AG04449 (cell line): ENCODE data around the gene SLC17A7.

Source experiments
- CTCF ChIA-PET: fragments of 350-600 bp; formaldehyde crosslinking; extraction: SDS; loops from one replicate; lab custom pipeline; 2021; ENCODE audit warnings: antibody characterized with exemption; lab: Yijun Ruan, JAX
- POLR2A ChIA-PET: fragments of 400-600, 350-600 bp; formaldehyde crosslinking; extraction: SDS; loops from one replicate; lab custom pipeline; 2020; ENCODE audit warnings: antibody characterized with exemption, inconsistent platforms; lab: Yijun Ruan, JAX
- DNase-seq: peaks from one replicate; pipeline ENCODE4 v3.0.0-alpha.2; 2010; ENCODE audit warnings: low read depth, low spot score
- H3K4me3 ChIP-seq: 2 replicates; pipeline ENCODE4 v1.5.1; 2011; ENCODE audit warnings: low read depth, mild to moderate bottlenecking, control low read depth, low read length
- TF ChIP-seq, protein P1 (sequence below): IDR thresholded peaks from one replicate; pipeline ENCODE4 v1.5.1; 2011; ENCODE audit warnings: mild to moderate bottlenecking, moderate library complexity, low read length, control low read depth, inconsistent platforms; ENCODE audit not compliant: insufficient read depth; ENCODE audit errors: missing control alignments

Gene SLC17A7

DNA sequence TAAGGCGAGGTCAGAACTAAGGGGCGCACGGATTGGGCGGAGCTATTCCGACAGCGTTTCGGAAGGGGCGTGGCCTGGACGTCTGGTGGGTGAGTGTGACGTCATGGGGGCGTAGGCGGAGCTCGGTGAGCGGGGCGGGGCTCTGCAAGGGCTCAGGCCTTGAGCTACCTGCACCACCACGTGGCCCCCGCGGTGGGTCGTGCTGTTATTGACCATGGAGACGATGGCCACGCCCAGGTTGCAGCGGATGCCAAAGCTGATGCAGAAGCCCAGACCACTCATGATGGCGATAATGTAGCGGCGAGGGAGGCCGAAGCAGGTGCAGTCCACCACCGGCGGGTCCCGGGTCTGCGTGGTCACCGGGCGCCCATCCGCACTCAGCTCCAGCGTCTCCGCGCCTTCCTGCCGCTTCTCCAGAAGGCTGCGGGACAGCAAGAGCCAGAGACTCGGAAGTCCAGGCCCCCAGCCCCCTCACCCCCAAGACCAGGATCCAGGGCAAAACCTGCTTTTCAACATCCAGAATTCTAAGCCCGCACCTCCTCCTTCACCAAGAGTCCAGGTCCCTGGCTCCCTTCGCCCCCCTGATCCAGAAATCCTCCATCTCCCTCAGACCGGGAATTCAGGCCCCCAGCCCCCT lies 4.8 kb downstream of the SLC17A7 start:
- H3K4me3 ChIP-seq: no peak overlapping the region
- POLR2A ChIA-PET: no interaction called here
- no peak for DNase-seq
- TF ChIP-seq, protein P1, sequence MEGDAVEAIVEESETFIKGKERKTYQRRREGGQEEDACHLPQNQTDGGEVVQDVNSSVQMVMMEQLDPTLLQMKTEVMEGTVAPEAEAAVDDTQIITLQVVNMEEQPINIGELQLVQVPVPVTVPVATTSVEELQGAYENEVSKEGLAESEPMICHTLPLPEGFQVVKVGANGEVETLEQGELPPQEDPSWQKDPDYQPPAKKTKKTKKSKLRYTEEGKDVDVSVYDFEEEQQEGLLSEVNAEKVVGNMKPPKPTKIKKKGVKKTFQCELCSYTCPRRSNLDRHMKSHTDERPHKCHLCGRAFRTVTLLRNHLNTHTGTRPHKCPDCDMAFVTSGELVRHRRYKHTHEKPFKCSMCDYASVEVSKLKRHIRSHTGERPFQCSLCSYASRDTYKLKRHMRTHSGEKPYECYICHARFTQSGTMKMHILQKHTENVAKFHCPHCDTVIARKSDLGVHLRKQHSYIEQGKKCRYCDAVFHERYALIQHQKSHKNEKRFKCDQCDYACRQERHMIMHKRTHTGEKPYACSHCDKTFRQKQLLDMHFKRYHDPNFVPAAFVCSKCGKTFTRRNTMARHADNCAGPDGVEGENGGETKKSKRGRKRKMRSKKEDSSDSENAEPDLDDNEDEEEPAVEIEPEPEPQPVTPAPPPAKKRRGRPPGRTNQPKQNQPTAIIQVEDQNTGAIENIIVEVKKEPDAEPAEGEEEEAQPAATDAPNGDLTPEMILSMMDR: no peak
- CTCF ChIA-PET: interaction anchor here (0.9 to 2.1 kb wide), 3 partner anchors 9 to 45 kb away, joined by 3 to 9 read pairs (median 5); no protein-coding TSS in a partner anchor

GRCh38 chr19:49435670-49436069 lies 5.7 kb downstream of the SLC17A7 start:
- DNase-seq: no peak
- no peak overlapping the region for H3K4me3 ChIP-seq
- TF ChIP-seq, protein P1: no peak
- ChIA-PET POLR2A (no interaction called here), CTCF (interaction anchor here (1.7 to 2.1 kb wide), 2 partner anchors 9 to 15 kb away, joined by 3 to 9 read pairs; no protein-coding TSS in a partner anchor)

- no peak for DNase-seq
- TF ChIP-seq, protein P1: no peak
- H3K4me3 ChIP-seq: no peak overlapping the region
- ChIA-PET POLR2A (no interaction called here), CTCF (interaction anchor here (2.1 kb wide), 1 partner anchor 10 kb away, joined by 9 read pairs; no protein-coding TSS in a partner anchor)
Measured at GRCh38 chr19:49434907-49435583, 6.3 kb downstream of the SLC17A7 start.

GRCh38 chr19:49433240-49433901 lies 8.0 kb downstream of the SLC17A7 start:
- TF ChIP-seq, protein P1: no peak
- CTCF ChIA-PET: interaction anchor here (1.0 kb wide), 2 partner anchors 10 to 39 kb away, joined by 3 read pairs; no protein-coding TSS in a partner anchor
- no peak overlapping the region for H3K4me3 ChIP-seq
- POLR2A ChIA-PET: no interaction called here
- DNase-seq: no peak

DNA sequence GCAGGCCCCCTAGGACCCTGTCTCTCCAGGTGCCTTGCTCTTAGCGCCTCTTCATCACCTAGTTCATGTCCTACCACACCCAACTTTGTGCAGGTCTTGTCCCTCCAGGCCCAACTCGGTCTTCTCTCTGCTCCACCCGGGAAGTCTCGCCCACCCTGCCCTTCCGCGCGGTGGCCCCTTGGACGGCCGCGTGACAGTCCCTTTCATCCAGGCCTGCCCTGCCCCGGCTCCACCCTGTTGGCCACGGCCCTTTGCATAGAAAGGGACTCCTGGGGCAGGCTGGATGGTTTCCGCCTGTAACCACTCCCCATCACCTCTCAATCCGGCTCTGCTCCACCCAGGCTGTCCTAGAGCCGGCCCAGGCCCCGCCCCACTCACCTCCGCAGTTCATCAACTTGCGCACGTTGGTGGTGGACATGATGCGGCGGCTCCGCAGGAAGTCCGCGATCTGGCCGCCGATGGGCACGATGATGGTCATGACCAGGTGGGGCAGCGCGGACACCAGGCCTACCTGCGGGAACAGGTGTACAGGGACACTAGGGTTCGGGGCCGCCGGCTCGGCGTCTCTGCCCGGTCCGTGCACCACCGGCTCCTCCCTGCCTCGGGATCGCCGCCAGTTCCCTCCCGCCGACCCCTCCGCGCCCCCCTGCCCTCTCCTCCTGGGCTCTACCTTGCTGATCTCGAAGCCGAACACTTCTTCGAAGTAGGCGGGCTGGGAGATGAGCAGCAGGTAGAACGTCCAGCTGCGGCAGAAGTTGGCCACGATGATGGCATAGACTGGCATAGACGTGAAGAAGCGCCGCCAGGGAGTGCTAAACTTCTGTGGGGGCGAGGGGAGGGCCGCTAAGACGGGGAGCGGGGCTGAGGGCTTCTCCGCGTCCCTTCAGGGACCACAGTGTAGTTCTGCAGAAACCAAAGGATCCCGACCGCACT lies 8.9 kb downstream of the SLC17A7 start:
- ChIA-PET CTCF (no interaction called here), POLR2A (no interaction called here)
- TF ChIP-seq, protein P1: no peak
- H3K4me3 ChIP-seq: no peak overlapping the region
- no peak for DNase-seq
